ENCODE results near the gene SP110. TPM values are rescaled to one million over a fixed set of nuclear protein-coding genes. Genes with fewer than 3 reads are reported as not detected.

The SP110 gene
- total RNA-seq, 1 experiment from 2014 or later, result 11.9 TPM

DNA sequence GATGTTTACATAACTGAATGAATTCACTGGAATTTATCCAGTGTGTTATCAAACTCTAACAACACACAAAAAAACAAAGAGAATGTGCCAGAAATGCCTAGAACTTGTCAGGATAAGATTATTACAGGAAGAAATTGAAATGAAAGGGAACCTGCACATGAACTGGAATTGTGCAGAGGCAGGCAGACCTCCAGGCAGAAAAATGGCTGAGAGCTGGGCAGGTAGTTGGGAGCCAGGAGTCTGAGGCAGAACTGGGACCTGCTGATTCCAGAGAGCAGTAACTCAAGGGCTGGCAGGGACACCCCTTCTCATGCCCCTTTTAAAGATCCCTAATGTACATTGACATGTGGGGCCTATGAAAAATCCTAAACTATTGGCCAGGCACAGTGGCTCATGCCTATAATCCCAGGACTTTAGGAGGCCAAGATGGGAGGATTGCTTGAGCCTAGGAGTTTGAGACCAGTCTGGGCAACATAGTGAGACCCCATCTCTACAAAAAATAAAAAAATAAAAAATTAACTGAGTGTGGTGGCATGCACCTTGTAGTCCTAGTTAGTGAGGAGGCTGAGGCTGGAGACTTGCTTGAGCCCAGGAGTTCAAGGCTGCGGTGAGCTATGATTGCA, 674 bp upstream of the SP110 start:
- Mint-ChIP-seq H3K36me3 (ENCODE audit: insufficient read depth, unreplicated experiment) (peaks cover 9% of the 10 kb centered on the region), H3K4me1 (ENCODE audit: insufficient read depth, unreplicated experiment) (peaks cover 14% of the 10 kb centered on the region), H3K27ac (ENCODE audit: low read depth, unreplicated experiment) (peak overlapping the region; percentile 80), H3K4me3 (ENCODE audit: unreplicated experiment) (peak overlapping the region; percentile 87), H3K27me3 (ENCODE audit: insufficient read depth, unreplicated experiment) (no peaks in the 10 kb centered on the region), H3K9me3 (ENCODE audit: unreplicated experiment) (no peaks in the 10 kb centered on the region)
- intact Hi-C loops (cut with micrococcal nuclease), result loop anchor here (5.0 kb wide), 1 partner anchor 107 kb away; the partner anchor contains the start of gene SP140L
- CTCF ChIA-PET, result interaction anchor here (1.5 kb wide), 1 partner anchor 10 kb away, joined by 5 read pairs; no protein-coding TSS in a partner anchor
- TF ChIP-seq, protein P1, sequence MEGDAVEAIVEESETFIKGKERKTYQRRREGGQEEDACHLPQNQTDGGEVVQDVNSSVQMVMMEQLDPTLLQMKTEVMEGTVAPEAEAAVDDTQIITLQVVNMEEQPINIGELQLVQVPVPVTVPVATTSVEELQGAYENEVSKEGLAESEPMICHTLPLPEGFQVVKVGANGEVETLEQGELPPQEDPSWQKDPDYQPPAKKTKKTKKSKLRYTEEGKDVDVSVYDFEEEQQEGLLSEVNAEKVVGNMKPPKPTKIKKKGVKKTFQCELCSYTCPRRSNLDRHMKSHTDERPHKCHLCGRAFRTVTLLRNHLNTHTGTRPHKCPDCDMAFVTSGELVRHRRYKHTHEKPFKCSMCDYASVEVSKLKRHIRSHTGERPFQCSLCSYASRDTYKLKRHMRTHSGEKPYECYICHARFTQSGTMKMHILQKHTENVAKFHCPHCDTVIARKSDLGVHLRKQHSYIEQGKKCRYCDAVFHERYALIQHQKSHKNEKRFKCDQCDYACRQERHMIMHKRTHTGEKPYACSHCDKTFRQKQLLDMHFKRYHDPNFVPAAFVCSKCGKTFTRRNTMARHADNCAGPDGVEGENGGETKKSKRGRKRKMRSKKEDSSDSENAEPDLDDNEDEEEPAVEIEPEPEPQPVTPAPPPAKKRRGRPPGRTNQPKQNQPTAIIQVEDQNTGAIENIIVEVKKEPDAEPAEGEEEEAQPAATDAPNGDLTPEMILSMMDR (IDR thresholded peaks at IDR 0.05; ENCODE audit: unreplicated experiment), result no peak
- BruUV-seq (replicated peaks), result no TSS peak
- POLR2A ChIA-PET, result interaction anchor here (0.6 to 3.0 kb wide), 9 partner anchors 9 to 574 kb away, joined by 3 to 24 read pairs (median 5); partner anchors contain the start of genes FBXO36, SP140L and TRIP12
- DNase-seq (ENCODE audit: unreplicated experiment), result no peak

DNA sequence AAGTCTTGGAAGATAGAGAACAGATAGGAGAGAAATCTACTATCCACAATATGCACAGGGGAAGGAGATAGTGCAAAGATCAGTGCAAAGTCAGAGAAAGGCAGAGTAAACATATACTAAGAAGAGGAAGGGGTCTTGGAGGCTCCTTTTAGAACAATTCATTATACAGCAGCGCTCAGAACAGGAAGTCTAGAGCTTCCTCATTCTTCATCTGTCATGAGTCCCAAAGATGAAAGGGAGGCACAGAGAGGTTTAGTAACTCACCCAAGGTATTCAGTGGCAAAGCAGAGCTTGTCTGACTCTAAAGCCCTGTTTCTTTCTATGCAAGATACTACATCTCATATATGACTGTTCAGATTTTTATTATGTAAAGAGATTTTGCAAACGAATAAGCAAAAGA, 1.4 kb downstream of the SP110 start:
- Mint-ChIP-seq H3K9me3 (ENCODE audit: unreplicated experiment) (no peaks in the 10 kb centered on the region), H3K27ac (ENCODE audit: low read depth, unreplicated experiment) (no peak overlapping the region), H3K4me3 (ENCODE audit: unreplicated experiment) (peak overlapping the region; percentile 87), H3K4me1 (ENCODE audit: insufficient read depth, unreplicated experiment) (peaks cover 14% of the 10 kb centered on the region), H3K36me3 (ENCODE audit: insufficient read depth, unreplicated experiment) (peaks cover 18% of the 10 kb centered on the region), H3K27me3 (ENCODE audit: insufficient read depth, unreplicated experiment) (no peaks in the 10 kb centered on the region)
- POLR2A ChIA-PET, result interaction anchor here (0.7 to 3.0 kb wide), 2 partner anchors 109 to 165 kb away, joined by 3 to 24 read pairs; partner anchors contain the start of gene SP140L
- CTCF ChIA-PET, result no interaction called here
- intact Hi-C loops (cut with micrococcal nuclease), result no loop called here
- no peak for DNase-seq (ENCODE audit: unreplicated experiment)
- BruUV-seq (replicated peaks), result no TSS peak
- TF ChIP-seq, protein P1 (IDR thresholded peaks at IDR 0.05; ENCODE audit: unreplicated experiment), result no peak

DNA sequence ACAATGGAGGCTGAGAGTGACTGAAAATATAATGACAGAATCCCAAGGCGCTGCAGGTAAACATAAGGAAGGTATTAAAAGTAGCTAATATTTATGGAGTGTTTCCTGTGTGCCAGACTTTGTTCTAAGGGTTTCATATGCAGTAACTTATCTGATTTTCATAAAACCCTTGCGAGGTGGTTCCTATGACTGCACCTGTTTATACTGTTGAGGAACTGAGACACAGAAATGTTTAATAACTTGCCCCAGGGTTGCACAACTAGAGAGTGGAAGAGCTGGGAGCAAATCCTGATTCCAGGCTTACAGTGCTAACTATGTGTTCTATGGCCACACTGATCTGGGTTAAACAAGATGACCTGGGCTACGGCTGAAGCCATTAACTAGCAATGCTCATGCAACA, 2.4 kb downstream of the SP110 start:
- intact Hi-C loops (cut with micrococcal nuclease), result no loop called here
- Mint-ChIP-seq H3K27me3 (ENCODE audit: insufficient read depth, unreplicated experiment) (no peaks in the 10 kb centered on the region), H3K27ac (ENCODE audit: low read depth, unreplicated experiment) (no peak overlapping the region), H3K9me3 (ENCODE audit: unreplicated experiment) (no peaks in the 10 kb centered on the region), H3K4me3 (ENCODE audit: unreplicated experiment) (no peak overlapping the region), H3K36me3 (ENCODE audit: insufficient read depth, unreplicated experiment) (peaks cover 24% of the 10 kb centered on the region), H3K4me1 (ENCODE audit: insufficient read depth, unreplicated experiment) (peaks cover 14% of the 10 kb centered on the region)
- POLR2A ChIA-PET, result interaction anchor here (0.5 to 0.6 kb wide), 2 partner anchors 296 to 346 kb away, joined by 4 read pairs; partner anchors contain the start of genes FBXO36 and TRIP12
- TF ChIP-seq, protein P1 (IDR thresholded peaks at IDR 0.05; ENCODE audit: unreplicated experiment), result no peak
- no peak for DNase-seq (ENCODE audit: unreplicated experiment)
- CTCF ChIA-PET, result interaction anchor here (0.7 kb wide), 1 partner anchor 486 kb away, joined by 3 read pairs; no protein-coding TSS in a partner anchor
- BruUV-seq (replicated peaks), result no TSS peak

DNA sequence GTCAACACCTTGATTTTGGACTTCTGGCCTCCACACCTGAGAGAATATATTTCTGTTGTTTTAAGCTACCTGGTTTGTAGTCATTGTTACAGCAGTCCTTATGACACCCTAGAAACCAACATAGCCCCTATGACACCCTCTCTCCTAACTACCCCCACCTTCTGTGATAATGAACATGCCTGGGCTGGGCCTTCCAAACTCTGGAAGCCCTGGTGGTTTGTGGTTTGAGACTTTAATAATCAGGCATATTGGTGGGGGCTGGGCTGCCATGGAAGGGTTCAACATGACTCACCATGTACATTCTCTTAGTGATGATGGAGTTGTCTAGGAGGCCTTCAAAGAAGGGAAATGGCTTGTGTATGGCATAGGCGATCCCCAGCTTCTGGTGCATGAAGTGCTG, 3.3 kb downstream of the SP110 start:
- DNase-seq (ENCODE audit: unreplicated experiment), result no peak
- H3K27ac Mint-ChIP-seq (ENCODE audit: low read depth, unreplicated experiment), result no peak overlapping the region
- H3K4me3 Mint-ChIP-seq (ENCODE audit: unreplicated experiment), result no peak overlapping the region
- TF ChIP-seq, protein P1 (IDR thresholded peaks at IDR 0.05; ENCODE audit: unreplicated experiment), result no peak
- intact Hi-C loops (cut with micrococcal nuclease), result no loop called here
- H3K27me3 Mint-ChIP-seq (ENCODE audit: insufficient read depth, unreplicated experiment), result no peaks in the 10 kb centered on the region
- H3K9me3 Mint-ChIP-seq (ENCODE audit: unreplicated experiment), result no peaks in the 10 kb centered on the region
- POLR2A ChIA-PET, result no interaction called here
- peaks cover 28% of the 10 kb centered on the region for H3K36me3 Mint-ChIP-seq (ENCODE audit: insufficient read depth, unreplicated experiment)
- CTCF ChIA-PET, result interaction anchor here (0.7 to 1.1 kb wide), 3 partner anchors 9 to 208 kb away, joined by 3 to 5 read pairs (median 4); no protein-coding TSS in a partner anchor
- BruUV-seq (replicated peaks), result no TSS peak
- H3K4me1 Mint-ChIP-seq (ENCODE audit: insufficient read depth, unreplicated experiment), result peaks cover 14% of the 10 kb centered on the region

All from MCF 10A (cell line).